SH-SY5Y (cell line): ENCODE data around the gene DMD.

ENCODE experiments used
- GATA2 ChIP-seq: IDR thresholded peaks from 2 replicates; pipeline ENCODE4 v1.6.1; 2011; ENCODE audit warnings: mild to moderate bottlenecking, low read depth, low read length
- GATA3 ChIP-seq: IDR thresholded peaks from 2 replicates; pipeline ENCODE4 v1.6.1; 2011; ENCODE audit warnings: low read depth, mild to moderate bottlenecking, low read length, moderate library complexity

DNA sequence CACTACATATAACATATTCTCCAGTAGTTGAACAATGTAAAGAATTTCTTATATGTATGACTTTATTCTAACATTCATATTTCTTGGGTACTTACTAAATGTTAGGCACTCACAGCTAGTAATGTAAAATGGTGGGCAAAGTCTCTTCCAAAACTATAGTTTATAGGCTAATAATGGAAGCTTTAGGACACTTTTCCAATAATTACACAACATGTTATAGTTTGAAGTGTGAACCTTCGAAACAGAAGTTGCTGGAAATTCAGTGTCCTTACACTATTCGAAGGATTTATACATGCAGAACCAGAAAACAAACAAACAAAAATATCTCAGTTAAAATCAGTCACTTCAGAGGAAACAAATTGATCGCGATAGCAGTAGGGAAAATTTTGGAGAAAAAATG, 212.6 kb downstream of the DMD start:
- TF ChIP-seq GATA3 (no peak), GATA2 (no peak)
